HCT116 (cell line): Measurements from ENCODE around the gene FAM185A. TPM values are rescaled to one million over a fixed set of nuclear protein-coding genes. Genes with fewer than 3 reads are reported as not detected.

Experiments
- ATAC-seq: fragments of 200-7000 bp; cut with Tn5 transposase; 2 replicates; pipeline ENCODE4 v1.9.1; 2020; ENCODE audit warnings: mild to moderate bottlenecking, moderate library complexity
- BruUV-seq: library from RNA; stranded (reverse); fragments of 400-500 nt; replicated peaks from 2 replicates; lab custom pipeline; 2021; lab: Mats Ljungman, UMichigan
- CTCF ChIA-PET: fragments of 300-600 bp; sonication (Branson Sonifier 250); formaldehyde crosslinking; loops from one replicate; lab custom pipeline; 2021; ENCODE audit warnings: antibody characterized with exemption; lab: Charles Lee
- POLR2A ChIA-PET: fragments of 300-600, 350-600 bp; sonication (Branson Sonifier 250); formaldehyde crosslinking; loops from one replicate; lab custom pipeline; 2021; ENCODE audit warnings: antibody characterized with exemption; lab: Charles Lee
- RAD21 ChIA-PET, 2 experiments: fragments of 300-600 bp; sonication (Branson Sonifier 250); formaldehyde crosslinking; loops; one replicate each; lab custom pipeline; 2023; ENCODE audit warnings: low total read pairs in 2 of 2; ENCODE audit not compliant: uncharacterized antibody in 2 of 2, unreplicated experiment in 2 of 2, low non-redundant PET in 1 of 2; lab: Charles Lee
- DNase-seq: peaks from one replicate; pipeline ENCODE4 v3.0.0-alpha.2; 2010; ENCODE audit warnings: low read depth, low spot score
- H2AFZ ChIP-seq: fragments of 200-600 bp; shearing (Covaris generic), sonication (generic); 2 replicates; pipeline ENCODE4 v1.6.1; 2017; ENCODE audit warnings: low read depth, mixed run types, mixed read lengths, antibody characterized with exemption, low read length; ENCODE audit not compliant: poor library complexity, severe bottlenecking
- H3K27ac ChIP-seq: 2 replicates; pipeline ENCODE4 v1.5.1; 2012; ENCODE audit warnings: low read depth, low read length
- H3K27me3 ChIP-seq: fragments of 200-600 bp; sonication (generic); 2 replicates; pipeline ENCODE4 v1.6.1; 2016; ENCODE audit warnings: mixed run types, low read length, mixed read lengths; ENCODE audit not compliant: insufficient read depth
- H3K36me3 ChIP-seq, 2 experiments: fragments of 200-500 bp in 1 of 2; fragments of 200-600 bp in 1 of 2; sonication (Bioruptor generic) in 1 of 2; sonication (generic) in 1 of 2; 2 replicates each; pipeline versions ENCODE4 v1.5.1 to v1.6.1; 2014 to 2016; ENCODE audit warnings: low read length in 2 of 2, inconsistent platforms in 1 of 2, mixed read lengths in 1 of 2, mixed run types in 1 of 2; ENCODE audit not compliant: insufficient read depth in 2 of 2, control insufficient read depth in 1 of 2
- H3K4me1 ChIP-seq, 2 experiments: fragments of 200-600 bp in 1 of 2; sonication (generic) in 1 of 2; 2 replicates each; pipeline versions ENCODE4 v1.5.1 to v1.6.1; 2012 to 2017; ENCODE audit warnings: low read length in 2 of 2, inconsistent platforms in 1 of 2, mild to moderate bottlenecking in 1 of 2, mixed read lengths in 1 of 2, mixed run types in 1 of 2, moderate library complexity in 1 of 2; ENCODE audit not compliant: insufficient read depth in 2 of 2, control insufficient read depth in 1 of 2
- H3K4me2 ChIP-seq: fragments of 200-600 bp; sonication (generic); 2 replicates; pipeline ENCODE4 v1.6.1; 2017; ENCODE audit warnings: mixed run types, low read length, mixed read lengths
- H3K4me3 ChIP-seq, 2 experiments: fragments of 200-600 bp in 1 of 2; sonication (generic) in 1 of 2; replicated peaks in 1 of 2; 2 replicates each; pipeline ENCODE4 v1.5.1; 2011 to 2016; ENCODE audit warnings: low read length in 2 of 2, control low read depth in 1 of 2, low read depth in 1 of 2, mild to moderate bottlenecking in 1 of 2, mixed read lengths in 1 of 2, mixed run types in 1 of 2
- H3K79me2 ChIP-seq: fragments of 200-600 bp; sonication (generic); 2 replicates; pipeline ENCODE4 v1.6.1; 2017; ENCODE audit warnings: mild to moderate bottlenecking, mixed run types, low read length, moderate library complexity, mixed read lengths; ENCODE audit not compliant: insufficient read depth
- H3K9ac ChIP-seq: fragments of 200-600 bp; sonication (generic); 2 replicates; pipeline ENCODE4 v1.6.1; 2016; ENCODE audit warnings: low read length, mixed read lengths
- H3K9me2 ChIP-seq: fragments of 200-600 bp; sonication (generic), shearing (Covaris generic); 2 replicates; pipeline ENCODE4 v1.6.1; 2017; ENCODE audit warnings: mixed run types, mild to moderate bottlenecking, moderate library complexity; ENCODE audit not compliant: insufficient read depth
- H3K9me3 ChIP-seq, 2 experiments: fragments of 200-500 bp in 1 of 2; fragments of 200-600 bp in 1 of 2; sonication (Bioruptor generic) in 1 of 2; sonication (generic) in 1 of 2; 2 replicates each; pipeline ENCODE4 v1.6.1; 2014 to 2017; ENCODE audit warnings: low read length in 2 of 2, mixed read lengths in 2 of 2, inconsistent platforms in 1 of 2, low read depth in 1 of 2, mild to moderate bottlenecking in 1 of 2, mixed run types in 1 of 2, moderate library complexity in 1 of 2; ENCODE audit not compliant: control insufficient read depth in 1 of 2, insufficient read depth in 1 of 2
- H4K20me1 ChIP-seq: fragments of 200-600 bp; sonication (generic), shearing (Covaris generic); 2 replicates; pipeline ENCODE4 v1.6.1; 2017; ENCODE audit warnings: mixed run types, mild to moderate bottlenecking, moderate library complexity; ENCODE audit not compliant: insufficient read depth
- CBX3 ChIP-seq: IDR thresholded peaks from 2 replicates; pipeline ENCODE4 v1.6.1; 2012; ENCODE audit warnings: low read depth
- EGR1 ChIP-seq: IDR thresholded peaks from 2 replicates; pipeline ENCODE4 v1.6.1; 2012; ENCODE audit warnings: low read depth
- ELF1 ChIP-seq: IDR thresholded peaks from 2 replicates; pipeline ENCODE4 v1.6.1; 2012; ENCODE audit warnings: low read depth, borderline replicate concordance
- EZH2 ChIP-seq: fragments of 200-600 bp; sonication (generic); IDR thresholded peaks from 2 replicates; pipeline ENCODE4 v1.6.1; 2017; ENCODE audit warnings: antibody characterized with exemption, mixed run types
- JUND ChIP-seq: IDR thresholded peaks from 2 replicates; pipeline ENCODE4 v1.6.1; 2012
- POLR2A ChIP-seq: IDR thresholded peaks from 2 replicates; pipeline ENCODE4 v1.7.0; 2011; ENCODE audit warnings: borderline replicate concordance; ENCODE audit not compliant: insufficient read depth, insufficient read length; ENCODE audit errors: extremely low read depth
- POLR2AphosphoS5 ChIP-seq: IDR thresholded peaks from 2 replicates; pipeline ENCODE4 v1.6.1; 2011; ENCODE audit warnings: mild to moderate bottlenecking, low read depth, low read length, moderate library complexity
- RAD21 ChIP-seq: IDR thresholded peaks from 2 replicates; pipeline ENCODE4 v1.6.1; 2012; ENCODE audit warnings: low read depth, mild to moderate bottlenecking
- REST ChIP-seq: IDR thresholded peaks from 2 replicates; pipeline ENCODE4 v1.6.1; 2012; ENCODE audit warnings: low read depth
- SIN3A ChIP-seq: IDR thresholded peaks from 2 replicates; pipeline ENCODE4 v1.6.1; 2012; ENCODE audit warnings: low read depth
- SP1 ChIP-seq: IDR thresholded peaks from 2 replicates; pipeline ENCODE4 v1.6.1; 2012; ENCODE audit warnings: low read depth
- TCF7L2 ChIP-seq: IDR thresholded peaks from 2 replicates; pipeline ENCODE4 v1.7.0; 2011; ENCODE audit warnings: borderline replicate concordance, inconsistent platforms; ENCODE audit not compliant: insufficient read depth, insufficient read length; ENCODE audit errors: extremely low read depth
- ZFX ChIP-seq: fragments of 450-650 bp; IDR thresholded peaks from 2 replicates; pipeline ENCODE4 v1.6.1; 2017
- intact Hi-C: fragments of 100-400 bp; cut with micrococcal nuclease; formaldehyde crosslinking; loops from 2 replicates; pipeline ENCODE4 v1.10.0; 2022
- total RNA-seq: library from RNA; stranded (reverse); gene quantifications from one replicate; pipeline ENCODE4 v1.2.1, GENCODE V29; 2021; ENCODE audit not compliant: unreplicated experiment
- TF ChIP-seq, protein P1 (sequence below): IDR thresholded peaks from 2 replicates; pipeline ENCODE4 v1.6.1; 2011; ENCODE audit warnings: mild to moderate bottlenecking, low read length, moderate library complexity; ENCODE audit not compliant: insufficient replicate concordance; ENCODE audit errors: extremely low read depth
- TF ChIP-seq, protein P2 (sequence below): IDR thresholded peaks from 2 replicates; pipeline ENCODE4 v1.6.1; 2012
- TF ChIP-seq, protein P3 (sequence below): IDR thresholded peaks from 2 replicates; pipeline ENCODE4 v1.6.1; 2012

The FAM185A gene
- total RNA-seq, 1 experiment from 2014 or later, result 8.0 TPM

DNA sequence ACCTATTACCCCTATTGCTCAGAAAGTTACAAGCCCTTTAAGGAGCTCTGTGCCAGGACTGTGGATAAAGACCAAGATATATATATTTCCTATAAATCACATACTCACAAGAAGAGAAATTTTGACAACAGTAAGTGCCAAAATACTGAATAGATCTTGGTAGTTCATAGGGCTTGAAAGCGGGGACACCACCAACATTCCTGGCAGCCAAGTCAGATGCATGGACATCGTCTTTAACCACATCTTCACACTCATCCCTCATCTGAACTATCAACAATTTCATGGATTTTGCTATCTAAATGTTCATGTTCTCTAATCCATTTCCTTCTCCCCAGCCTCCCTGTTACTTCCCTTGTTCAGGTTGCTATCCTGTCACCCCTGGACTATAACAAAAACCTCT, 96.5 kb downstream of the FAM185A start (continued):
- TF ChIP-seq, protein P1, sequence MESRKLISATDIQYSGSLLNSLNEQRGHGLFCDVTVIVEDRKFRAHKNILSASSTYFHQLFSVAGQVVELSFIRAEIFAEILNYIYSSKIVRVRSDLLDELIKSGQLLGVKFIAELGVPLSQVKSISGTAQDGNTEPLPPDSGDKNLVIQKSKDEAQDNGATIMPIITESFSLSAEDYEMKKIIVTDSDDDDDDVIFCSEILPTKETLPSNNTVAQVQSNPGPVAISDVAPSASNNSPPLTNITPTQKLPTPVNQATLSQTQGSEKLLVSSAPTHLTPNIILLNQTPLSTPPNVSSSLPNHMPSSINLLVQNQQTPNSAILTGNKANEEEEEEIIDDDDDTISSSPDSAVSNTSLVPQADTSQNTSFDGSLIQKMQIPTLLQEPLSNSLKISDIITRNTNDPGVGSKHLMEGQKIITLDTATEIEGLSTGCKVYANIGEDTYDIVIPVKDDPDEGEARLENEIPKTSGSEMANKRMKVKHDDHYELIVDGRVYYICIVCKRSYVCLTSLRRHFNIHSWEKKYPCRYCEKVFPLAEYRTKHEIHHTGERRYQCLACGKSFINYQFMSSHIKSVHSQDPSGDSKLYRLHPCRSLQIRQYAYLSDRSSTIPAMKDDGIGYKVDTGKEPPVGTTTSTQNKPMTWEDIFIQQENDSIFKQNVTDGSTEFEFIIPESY, result no peak
- no peak for TF ChIP-seq SIN3A
- TF ChIP-seq EGR1, result no peak

GRCh38 chr7:102849079-102849478, 100.3 kb downstream of the FAM185A start:
- Histone ChIP-seq H3K9ac (no peak overlapping the region), H3K4me1 (no peaks in the 10 kb centered on the region), H4K20me1 (no peaks in the 10 kb centered on the region), H3K4me2 (no peak overlapping the region), H3K9me3 (no peaks in the 10 kb centered on the region), H3K79me2 (no peaks in the 10 kb centered on the region), H3K36me3 (no peaks in the 10 kb centered on the region), H3K4me3 (no peak overlapping the region), H3K9me2 (no peaks in the 10 kb centered on the region), H3K27ac (no peak overlapping the region), H3K27me3 (no peaks in the 10 kb centered on the region), H2AFZ (no peak overlapping the region)
- BruUV-seq, result no TSS peak
- ChIA-PET CTCF (no interaction called here), RAD21 (no interaction called here), POLR2A (no interaction called here)
- ATAC-seq, result no peak
- intact Hi-C loops, result no loop called here
- DNase-seq, result no peak
- no peak for TF ChIP-seq RAD21
- TF ChIP-seq EZH2, result no peak
- TF ChIP-seq POLR2AphosphoS5, result no peak
- TF ChIP-seq, protein P1, result no peak
- no peak for TF ChIP-seq ELF1
- TF ChIP-seq TCF7L2, result no peak
- TF ChIP-seq POLR2A, result no peak
- TF ChIP-seq, protein P2, sequence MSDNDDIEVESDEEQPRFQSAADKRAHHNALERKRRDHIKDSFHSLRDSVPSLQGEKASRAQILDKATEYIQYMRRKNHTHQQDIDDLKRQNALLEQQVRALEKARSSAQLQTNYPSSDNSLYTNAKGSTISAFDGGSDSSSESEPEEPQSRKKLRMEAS, result no peak
- TF ChIP-seq SIN3A, result no peak
- no peak for TF ChIP-seq CBX3
- no peak for TF ChIP-seq SP1
- no peak for TF ChIP-seq REST
- TF ChIP-seq JUND, result no peak
- TF ChIP-seq, protein P3, sequence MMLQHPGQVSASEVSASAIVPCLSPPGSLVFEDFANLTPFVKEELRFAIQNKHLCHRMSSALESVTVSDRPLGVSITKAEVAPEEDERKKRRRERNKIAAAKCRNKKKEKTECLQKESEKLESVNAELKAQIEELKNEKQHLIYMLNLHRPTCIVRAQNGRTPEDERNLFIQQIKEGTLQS, result no peak
- no peak for TF ChIP-seq ZFX
